Measurements from ENCODE around the gene FARP1.

DNA sequence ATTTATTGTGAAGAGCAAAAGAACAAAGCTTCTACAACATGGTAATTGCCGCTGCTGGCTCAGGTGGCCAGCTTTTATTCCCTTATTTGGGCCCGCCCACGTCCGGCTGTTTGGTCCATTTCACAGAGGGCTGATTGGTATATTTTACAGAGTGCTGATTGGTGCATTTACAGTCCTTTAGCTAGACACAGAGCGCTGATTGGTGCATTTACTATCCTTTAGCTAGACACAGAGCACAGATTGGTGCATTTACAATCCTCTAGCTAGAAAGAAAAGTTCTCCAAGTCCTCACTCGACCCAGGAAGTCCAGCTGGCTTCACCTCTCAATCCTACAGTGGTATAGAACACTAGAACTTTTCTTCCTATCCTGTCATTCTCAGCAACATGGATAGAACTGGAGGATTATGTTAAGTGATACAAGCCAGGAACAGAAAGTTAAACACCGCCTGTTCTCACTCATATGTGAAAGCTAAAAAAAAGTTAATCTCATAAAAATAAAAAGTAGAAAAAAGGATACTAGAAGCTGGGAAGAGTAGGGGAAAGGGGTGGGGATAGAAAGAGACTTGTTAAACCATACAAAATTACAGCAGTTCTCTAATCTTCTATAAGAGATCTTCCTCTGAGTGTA lies 33.6 kb upstream of the FARP1 start:
- TF ChIP-seq, protein P1, sequence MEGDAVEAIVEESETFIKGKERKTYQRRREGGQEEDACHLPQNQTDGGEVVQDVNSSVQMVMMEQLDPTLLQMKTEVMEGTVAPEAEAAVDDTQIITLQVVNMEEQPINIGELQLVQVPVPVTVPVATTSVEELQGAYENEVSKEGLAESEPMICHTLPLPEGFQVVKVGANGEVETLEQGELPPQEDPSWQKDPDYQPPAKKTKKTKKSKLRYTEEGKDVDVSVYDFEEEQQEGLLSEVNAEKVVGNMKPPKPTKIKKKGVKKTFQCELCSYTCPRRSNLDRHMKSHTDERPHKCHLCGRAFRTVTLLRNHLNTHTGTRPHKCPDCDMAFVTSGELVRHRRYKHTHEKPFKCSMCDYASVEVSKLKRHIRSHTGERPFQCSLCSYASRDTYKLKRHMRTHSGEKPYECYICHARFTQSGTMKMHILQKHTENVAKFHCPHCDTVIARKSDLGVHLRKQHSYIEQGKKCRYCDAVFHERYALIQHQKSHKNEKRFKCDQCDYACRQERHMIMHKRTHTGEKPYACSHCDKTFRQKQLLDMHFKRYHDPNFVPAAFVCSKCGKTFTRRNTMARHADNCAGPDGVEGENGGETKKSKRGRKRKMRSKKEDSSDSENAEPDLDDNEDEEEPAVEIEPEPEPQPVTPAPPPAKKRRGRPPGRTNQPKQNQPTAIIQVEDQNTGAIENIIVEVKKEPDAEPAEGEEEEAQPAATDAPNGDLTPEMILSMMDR (conservative IDR thresholded peaks at IDR 0.05) = no peak
- no peak for TF ChIP-seq ZFX (IDR thresholded peaks at IDR 0.05)

Measured in C4-2B (cell line).